ENCODE results near the gene ACTMAP.

DNA sequence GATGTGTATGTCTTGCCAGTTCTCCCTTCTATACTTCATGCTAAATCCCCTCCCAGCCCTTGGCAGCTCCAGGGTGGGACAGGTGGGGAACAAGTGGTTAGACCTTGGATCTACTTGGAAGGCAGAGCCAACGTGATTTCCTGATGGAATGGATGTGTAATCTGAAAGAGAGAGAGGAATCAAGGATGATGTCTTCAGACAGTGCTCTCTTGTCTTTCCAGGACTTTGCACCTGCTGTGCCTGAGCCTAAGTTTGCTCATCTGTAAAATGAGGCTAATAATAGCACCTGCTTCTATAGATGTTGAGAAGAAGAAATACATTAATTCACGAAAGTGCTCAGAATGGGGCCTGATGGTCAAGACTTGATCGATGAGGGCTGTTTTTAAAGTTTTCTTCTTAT is 41.7 kb upstream of the ACTMAP start:
- TF ChIP-seq, protein P1, sequence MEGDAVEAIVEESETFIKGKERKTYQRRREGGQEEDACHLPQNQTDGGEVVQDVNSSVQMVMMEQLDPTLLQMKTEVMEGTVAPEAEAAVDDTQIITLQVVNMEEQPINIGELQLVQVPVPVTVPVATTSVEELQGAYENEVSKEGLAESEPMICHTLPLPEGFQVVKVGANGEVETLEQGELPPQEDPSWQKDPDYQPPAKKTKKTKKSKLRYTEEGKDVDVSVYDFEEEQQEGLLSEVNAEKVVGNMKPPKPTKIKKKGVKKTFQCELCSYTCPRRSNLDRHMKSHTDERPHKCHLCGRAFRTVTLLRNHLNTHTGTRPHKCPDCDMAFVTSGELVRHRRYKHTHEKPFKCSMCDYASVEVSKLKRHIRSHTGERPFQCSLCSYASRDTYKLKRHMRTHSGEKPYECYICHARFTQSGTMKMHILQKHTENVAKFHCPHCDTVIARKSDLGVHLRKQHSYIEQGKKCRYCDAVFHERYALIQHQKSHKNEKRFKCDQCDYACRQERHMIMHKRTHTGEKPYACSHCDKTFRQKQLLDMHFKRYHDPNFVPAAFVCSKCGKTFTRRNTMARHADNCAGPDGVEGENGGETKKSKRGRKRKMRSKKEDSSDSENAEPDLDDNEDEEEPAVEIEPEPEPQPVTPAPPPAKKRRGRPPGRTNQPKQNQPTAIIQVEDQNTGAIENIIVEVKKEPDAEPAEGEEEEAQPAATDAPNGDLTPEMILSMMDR (IDR thresholded peaks at IDR 0.05): no peak
- no peak for TF ChIP-seq POLR2A (IDR thresholded peaks at IDR 0.05)
